K562 (cell line): ENCODE results near the gene RASSF10. TPM values are rescaled to one million over a fixed set of nuclear protein-coding genes. Genes with fewer than 3 reads are reported as not detected.

Experiments
- BCOR ChIP-seq: fragments of 450-650 bp; IDR thresholded peaks from 2 replicates; pipeline ENCODE4 v1.6.1; 2016
- CAMTA2 ChIP-seq: fragments of 250-450 bp; sonication (Bioruptor Pico); conservative IDR thresholded peaks from 2 replicates; pipeline ENCODE4 v1.5.1; 2022
- ESRRA ChIP-seq: fragments of 450-650 bp; IDR thresholded peaks from 2 replicates; pipeline ENCODE4 v1.6.1; 2014; ENCODE audit warnings: low read depth, mild to moderate bottlenecking, moderate library complexity, borderline replicate concordance
- GATAD2B ChIP-seq: fragments of 450-650 bp; IDR thresholded peaks from 2 replicates; pipeline ENCODE4 v1.6.1; 2017; ENCODE audit warnings: mild to moderate bottlenecking, borderline replicate concordance
- GTF2A2 ChIP-seq: IDR thresholded peaks from 2 replicates; pipeline ENCODE4 v1.6.1; 2016; ENCODE audit warnings: mild to moderate bottlenecking, missing genetic modification characterization, missing compliant biosample characterization
- GTF2F1 ChIP-seq: IDR thresholded peaks from 2 replicates; pipeline ENCODE4 v1.6.1; 2011; ENCODE audit warnings: low read depth, low read length, improper control_type of control experiment
- NCOR1 ChIP-seq: fragments of 450-650 bp; IDR thresholded peaks from 2 replicates; pipeline ENCODE4 v1.6.1; 2016; ENCODE audit warnings: mild to moderate bottlenecking, moderate library complexity
- REST ChIP-seq, 2 experiments: fragments of 450-650 bp; formaldehyde crosslinking in 1 of 2; IDR thresholded peaks; 2 replicates each; pipeline versions ENCODE4 v1.4.0 to v1.6.1; 2014 to 2020; ENCODE audit warnings: mild to moderate bottlenecking in 2 of 2, borderline replicate concordance in 1 of 2, low read depth in 1 of 2
- SP2 ChIP-seq: IDR thresholded peaks from 2 replicates; pipeline ENCODE4 v1.6.1; 2011; ENCODE audit warnings: mild to moderate bottlenecking, low read depth, low read length, moderate library complexity; ENCODE audit not compliant: poor library complexity, severe bottlenecking; ENCODE audit errors: extremely low read depth
- SRSF7 ChIP-seq: fragments of 200-400 bp; formaldehyde crosslinking; optimal IDR thresholded peaks from 2 replicates; pipeline ENCODE3; 2017; ENCODE audit warnings: mild to moderate bottlenecking, low read depth, low read length
- STAG1 ChIP-seq: sonication (generic); formaldehyde crosslinking; IDR thresholded peaks from 2 replicates; pipeline ENCODE4 v1.5.0; 2020; ENCODE audit warnings: missing genetic modification reagents, borderline replicate concordance
- YY1 ChIP-seq, 3 experiments: IDR thresholded peaks; 2 replicates each; pipeline ENCODE4 v1.6.1; 2011; ENCODE audit warnings: low read length in 2 of 3, mild to moderate bottlenecking in 2 of 3, moderate library complexity in 2 of 3, borderline replicate concordance in 1 of 3, control low read depth in 1 of 3, low read depth in 1 of 3; ENCODE audit not compliant: insufficient read depth in 3 of 3, insufficient replicate concordance in 2 of 3, control insufficient read depth in 1 of 3, insufficient read length in 1 of 3; ENCODE audit errors: extremely low read depth in 1 of 3
- ZBTB33 ChIP-seq: sonication (generic); formaldehyde crosslinking; IDR thresholded peaks from 2 replicates; pipeline ENCODE4 v1.8.1; 2023; ENCODE audit warnings: mild to moderate bottlenecking, missing genetic modification reagents
- ZHX1 ChIP-seq: fragments of 150-350 bp; conservative IDR thresholded peaks from 2 replicates; pipeline ENCODE4 v1.6.1; 2014; ENCODE audit warnings: low read length
- polyA plus RNA-seq, 8 experiments: library from polyadenylated mRNA; depleted of rRNA in 4 of 8; stranded (reverse) in 5 of 8; unstranded in 3 of 8; fragments of >200 nt; fragmentation: Nextera tagmentation in 2 of 8; fragmentation: Illumina TruSeq in 1 of 8; extraction: Ambion mirVana in 2 of 8; extraction: Trizol in 1 of 8; gene quantifications; 2 replicates each; pipeline versions ENCODE4 v1.2.1 to v1.2.3, GENCODE V29; 2011 to 2014; ENCODE audit warnings: inconsistent platforms in 1 of 8, missing spikeins in 1 of 8
- total RNA-seq, 7 experiments: library from RNA; depleted of rRNA in 6 of 7; stranded (reverse); fragments of >200 nt in 6 of 7; fragmentation: Illumina TruSeq in 2 of 7; extraction: Trizol in 2 of 7; gene quantifications; 2 replicates each; pipeline versions ENCODE4 v1.2.1 to v1.2.3, GENCODE V29; 2011 to 2021; ENCODE audit warnings: low replicate concordance in 1 of 7

RASSF10 gene
- total and polyA plus RNA-seq, 9 of the 15 experiments (the other 6 are each of a cell fraction or from before 2014, with no cell fraction given): not detected

GRCh38 chr11:12963792-12964536 lies 45.2 kb upstream of the RASSF10 start (continued):
- TF ChIP-seq REST (IDR thresholded peaks at IDR 0.05; ENCODE audit: borderline replicate concordance) (peak; percentile 87), REST (CRISPR knock-in tag; IDR thresholded peaks at IDR 0.05; ENCODE audit: low read depth) (no peak), ZHX1 (no peak), CAMTA2 (CRISPR knock-in tag) (no peak), GATAD2B (no peak), NCOR1 (no peak), YY1 (IDR thresholded peaks at IDR 0.05; ENCODE audit: borderline replicate concordance in 1 of 3, control insufficient read depth in 1 of 3, extremely low read depth in 1 of 3, insufficient read depth in 3 of 3, insufficient read length in 1 of 3, insufficient replicate concordance in 2 of 3, low read depth in 1 of 3, low read length in 2 of 3) (peak in 2 of 3 experiments; percentile 7 to 10), BCOR (no peak), SP2 (no peak), ZBTB33 (CRISPR knock-in tag) (peak; percentile 95), ESRRA (peak; percentile 71), GTF2A2 (tag) (no peak), GTF2F1 (no peak), STAG1 (peak; percentile 33; the same call in 1 of the 2 replicates), SRSF7 (no peak)
